GM23338 (cell line): ENCODE measurements around the gene OTOR. TPM values are rescaled to one million over a fixed set of nuclear protein-coding genes. Genes with fewer than 3 reads are reported as not detected.

Experiments
- ATAC-seq: fragments of 200-7000 bp; cut with Tn5 transposase; 3 replicates; pipeline ENCODE4 v1.9.1; 2020
- DNase-seq: peaks from one replicate; pipeline ENCODE4 v3.0.0-alpha.2; 2015; ENCODE audit warnings: low spot score
- H2AFZ ChIP-seq: fragments of 200-600 bp; sonication (generic); 2 replicates; pipeline ENCODE4 v1.8.0; 2016; ENCODE audit warnings: antibody characterized with exemption, mild to moderate bottlenecking, moderate library complexity
- H3F3A ChIP-seq: fragments of 200-600 bp; sonication (generic); replicated peaks from 2 replicates; pipeline ENCODE4 v1.8.0; 2017; ENCODE audit warnings: antibody characterized with exemption, mixed run types, low read depth
- H3K27ac ChIP-seq: fragments of 200-600 bp; sonication (generic); 2 replicates; pipeline ENCODE4 v1.6.1; 2016; ENCODE audit warnings: low read depth
- H3K27me3 ChIP-seq: fragments of 200-600 bp; sonication (generic); 2 replicates; pipeline ENCODE4 v1.8.0; 2016; ENCODE audit warnings: mild to moderate bottlenecking, mixed run types, moderate library complexity; ENCODE audit not compliant: insufficient read depth
- H3K36me3 ChIP-seq: fragments of 200-600 bp; sonication (generic); 2 replicates; pipeline ENCODE4 v1.8.0; 2016; ENCODE audit warnings: mild to moderate bottlenecking; ENCODE audit not compliant: insufficient read depth
- H3K4me1 ChIP-seq: fragments of 200-600 bp; sonication (generic); 2 replicates; pipeline ENCODE4 v1.8.0; 2016; ENCODE audit warnings: mild to moderate bottlenecking, moderate library complexity; ENCODE audit not compliant: insufficient read depth
- H3K4me2 ChIP-seq: fragments of 200-600 bp; sonication (generic); 2 replicates; pipeline ENCODE4 v1.7.1; 2017; ENCODE audit warnings: mixed run types
- H3K4me3 ChIP-seq: fragments of 200-600 bp; sonication (generic); 2 replicates; pipeline ENCODE4 v1.6.1; 2016; ENCODE audit warnings: mixed run types
- H3K79me2 ChIP-seq: fragments of 200-600 bp; sonication (generic); replicated peaks from 2 replicates; pipeline ENCODE4 v1.8.0; 2017; ENCODE audit warnings: mild to moderate bottlenecking; ENCODE audit not compliant: insufficient read depth
- H3K9me2 ChIP-seq: fragments of 200-600 bp; sonication (generic); 2 replicates; pipeline ENCODE4 v1.8.0; 2017; ENCODE audit not compliant: insufficient read depth
- H4K20me1 ChIP-seq: fragments of 200-600 bp; sonication (generic); replicated peaks from 2 replicates; pipeline ENCODE4 v1.8.0; 2017; ENCODE audit warnings: mild to moderate bottlenecking; ENCODE audit not compliant: insufficient read depth
- H3K27ac Mint-ChIP-seq: 2 replicates; pipeline ENCODE4 v1.8.0; 2020; ENCODE audit warnings: inconsistent platforms, mild to moderate bottlenecking, moderate library complexity, mixed read lengths
- H3K27me3 Mint-ChIP-seq: 3 replicates; pipeline ENCODE4 v1.8.0; 2022; ENCODE audit warnings: low read depth, mild to moderate bottlenecking, moderate library complexity, mixed read lengths, inconsistent platforms; ENCODE audit not compliant: insufficient read depth, poor library complexity
- H3K36me3 Mint-ChIP-seq: 3 replicates; pipeline ENCODE4 v1.8.0; 2021; ENCODE audit warnings: low read depth, mild to moderate bottlenecking, inconsistent platforms, moderate library complexity, mixed read lengths
- H3K4me1 Mint-ChIP-seq: 3 replicates; pipeline ENCODE4 v1.8.0; 2020; ENCODE audit warnings: mild to moderate bottlenecking, inconsistent platforms, mixed read lengths
- H3K4me3 Mint-ChIP-seq: 3 replicates; pipeline ENCODE4 v1.8.0; 2021; ENCODE audit warnings: moderate library complexity, mild to moderate bottlenecking, inconsistent platforms, mixed read lengths
- H3K9me3 Mint-ChIP-seq: 3 replicates; pipeline ENCODE4 v1.8.0; 2020; ENCODE audit warnings: moderate library complexity, mild to moderate bottlenecking, inconsistent platforms, mixed read lengths
- CREB1 ChIP-seq: fragments of 250-450 bp; sonication (Bioruptor Pico); IDR thresholded peaks from 2 replicates; pipeline ENCODE4 v1.5.0; 2020; ENCODE audit warnings: low read depth, mild to moderate bottlenecking, moderate library complexity
- EZH2 ChIP-seq: fragments of 200-600 bp; sonication (generic); IDR thresholded peaks from one replicate; pipeline ENCODE4 v1.8.0; 2017; ENCODE audit warnings: antibody characterized with exemption, mild to moderate bottlenecking, low read depth; ENCODE audit not compliant: unreplicated experiment
- STAT1 ChIP-seq: IDR thresholded peaks from one replicate; pipeline ENCODE4 v1.6.1; 2016; ENCODE audit warnings: antibody characterized with exemption; ENCODE audit not compliant: unreplicated experiment
- ZNF114 ChIP-seq: fragments of 250-450 bp; sonication (Bioruptor Pico); IDR thresholded peaks from 2 replicates; pipeline ENCODE4 v1.5.0; 2020; ENCODE audit warnings: mild to moderate bottlenecking, moderate library complexity
- polyA plus RNA-seq: library from polyadenylated mRNA; unstranded; fragments of >200 nt; fragmentation: Nextera tagmentation; extraction: Ambion mirVana; gene quantifications from 2 replicates; pipeline ENCODE4 v1.2.1, GENCODE V29; 2016
- total RNA-seq: library from RNA; depleted of rRNA; stranded (reverse); fragments of >200 nt; shearing (Covaris generic); gene quantifications from 2 replicates; pipeline ENCODE4 v1.2.3, GENCODE V29; 2014
- TF ChIP-seq, protein P1 (sequence below), 2 experiments: fragments of 200-600 bp in 1 of 2; sonication (generic) in 1 of 2; conservative IDR thresholded peaks; 2 replicates each; pipeline versions ENCODE4 v1.5.1 to v1.6.1; 2016 to 2017; ENCODE audit warnings: antibody characterized with exemption in 2 of 2, low read depth in 2 of 2, mild to moderate bottlenecking in 2 of 2, moderate library complexity in 1 of 2
- TF ChIP-seq, protein P2 (sequence below): IDR thresholded peaks from one replicate; pipeline ENCODE4 v1.6.1; 2018; ENCODE audit warnings: antibody characterized with exemption; ENCODE audit not compliant: unreplicated experiment
- TF ChIP-seq, protein P3 (sequence below): IDR thresholded peaks from 2 replicates; pipeline ENCODE4 v1.6.1; 2016; ENCODE audit warnings: antibody characterized with exemption
- TF ChIP-seq, protein P4 (sequence below): fragments of 250-450 bp; sonication (Bioruptor Pico); IDR thresholded peaks from 2 replicates; pipeline ENCODE4 v1.5.0; 2020; ENCODE audit warnings: mild to moderate bottlenecking, moderate library complexity

The OTOR gene
- total and polyA plus RNA-seq, 2 experiments from 2014 or later, result not detected

DNA sequence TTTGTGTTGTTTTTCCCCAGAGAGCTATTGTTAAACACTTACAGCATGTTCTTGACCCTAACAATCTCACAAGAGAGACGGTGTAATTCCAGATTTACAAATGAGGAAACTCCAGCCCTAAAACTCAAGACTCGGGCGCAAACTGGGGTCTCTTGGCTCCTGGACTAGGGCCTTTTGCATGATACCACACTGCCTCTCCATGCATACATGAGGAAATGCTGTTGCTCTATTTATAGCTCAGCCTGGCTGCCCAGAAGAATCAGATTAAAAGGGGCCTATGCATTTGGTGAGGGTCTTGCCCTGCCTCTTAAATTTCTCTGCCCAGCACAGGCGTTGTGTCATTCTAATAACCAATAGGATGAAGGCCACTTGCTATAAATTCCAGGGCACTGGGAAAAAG, 48.9 kb upstream of the OTOR start:
- Mint-ChIP-seq H3K36me3 (no peaks in the 10 kb centered on the region), H3K27ac (peak overlapping the region; percentile 70), H3K4me1 (no peaks in the 10 kb centered on the region), H3K27me3 (no peaks in the 10 kb centered on the region), H3K4me3 (no peak overlapping the region), H3K9me3 (no peaks in the 10 kb centered on the region)
- Histone ChIP-seq H3F3A (no peaks in the 10 kb centered on the region), H3K36me3 (no peaks in the 10 kb centered on the region), H3K27ac (no peak overlapping the region), H3K27me3 (no peaks in the 10 kb centered on the region), H3K4me2 (no peak overlapping the region), H3K4me1 (no peaks in the 10 kb centered on the region), H3K79me2 (no peaks in the 10 kb centered on the region), H2AFZ (no peak overlapping the region), H3K4me3 (no peak overlapping the region), H3K9me2 (no peaks in the 10 kb centered on the region), H4K20me1 (no peaks in the 10 kb centered on the region)
- TF ChIP-seq, protein P1, sequence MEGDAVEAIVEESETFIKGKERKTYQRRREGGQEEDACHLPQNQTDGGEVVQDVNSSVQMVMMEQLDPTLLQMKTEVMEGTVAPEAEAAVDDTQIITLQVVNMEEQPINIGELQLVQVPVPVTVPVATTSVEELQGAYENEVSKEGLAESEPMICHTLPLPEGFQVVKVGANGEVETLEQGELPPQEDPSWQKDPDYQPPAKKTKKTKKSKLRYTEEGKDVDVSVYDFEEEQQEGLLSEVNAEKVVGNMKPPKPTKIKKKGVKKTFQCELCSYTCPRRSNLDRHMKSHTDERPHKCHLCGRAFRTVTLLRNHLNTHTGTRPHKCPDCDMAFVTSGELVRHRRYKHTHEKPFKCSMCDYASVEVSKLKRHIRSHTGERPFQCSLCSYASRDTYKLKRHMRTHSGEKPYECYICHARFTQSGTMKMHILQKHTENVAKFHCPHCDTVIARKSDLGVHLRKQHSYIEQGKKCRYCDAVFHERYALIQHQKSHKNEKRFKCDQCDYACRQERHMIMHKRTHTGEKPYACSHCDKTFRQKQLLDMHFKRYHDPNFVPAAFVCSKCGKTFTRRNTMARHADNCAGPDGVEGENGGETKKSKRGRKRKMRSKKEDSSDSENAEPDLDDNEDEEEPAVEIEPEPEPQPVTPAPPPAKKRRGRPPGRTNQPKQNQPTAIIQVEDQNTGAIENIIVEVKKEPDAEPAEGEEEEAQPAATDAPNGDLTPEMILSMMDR (conservative IDR thresholded peaks at IDR 0.05; ENCODE audit: low read depth in 2 of 2), result peak in 1 of 2 experiments; percentile 49; a peak in 3 of 4 replicates
- TF ChIP-seq, protein P2, sequence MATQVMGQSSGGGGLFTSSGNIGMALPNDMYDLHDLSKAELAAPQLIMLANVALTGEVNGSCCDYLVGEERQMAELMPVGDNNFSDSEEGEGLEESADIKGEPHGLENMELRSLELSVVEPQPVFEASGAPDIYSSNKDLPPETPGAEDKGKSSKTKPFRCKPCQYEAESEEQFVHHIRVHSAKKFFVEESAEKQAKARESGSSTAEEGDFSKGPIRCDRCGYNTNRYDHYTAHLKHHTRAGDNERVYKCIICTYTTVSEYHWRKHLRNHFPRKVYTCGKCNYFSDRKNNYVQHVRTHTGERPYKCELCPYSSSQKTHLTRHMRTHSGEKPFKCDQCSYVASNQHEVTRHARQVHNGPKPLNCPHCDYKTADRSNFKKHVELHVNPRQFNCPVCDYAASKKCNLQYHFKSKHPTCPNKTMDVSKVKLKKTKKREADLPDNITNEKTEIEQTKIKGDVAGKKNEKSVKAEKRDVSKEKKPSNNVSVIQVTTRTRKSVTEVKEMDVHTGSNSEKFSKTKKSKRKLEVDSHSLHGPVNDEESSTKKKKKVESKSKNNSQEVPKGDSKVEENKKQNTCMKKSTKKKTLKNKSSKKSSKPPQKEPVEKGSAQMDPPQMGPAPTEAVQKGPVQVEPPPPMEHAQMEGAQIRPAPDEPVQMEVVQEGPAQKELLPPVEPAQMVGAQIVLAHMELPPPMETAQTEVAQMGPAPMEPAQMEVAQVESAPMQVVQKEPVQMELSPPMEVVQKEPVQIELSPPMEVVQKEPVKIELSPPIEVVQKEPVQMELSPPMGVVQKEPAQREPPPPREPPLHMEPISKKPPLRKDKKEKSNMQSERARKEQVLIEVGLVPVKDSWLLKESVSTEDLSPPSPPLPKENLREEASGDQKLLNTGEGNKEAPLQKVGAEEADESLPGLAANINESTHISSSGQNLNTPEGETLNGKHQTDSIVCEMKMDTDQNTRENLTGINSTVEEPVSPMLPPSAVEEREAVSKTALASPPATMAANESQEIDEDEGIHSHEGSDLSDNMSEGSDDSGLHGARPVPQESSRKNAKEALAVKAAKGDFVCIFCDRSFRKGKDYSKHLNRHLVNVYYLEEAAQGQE, result no peak
- TF ChIP-seq EZH2 (no peak), STAT1 (no peak), ZNF114 (CRISPR knock-in tag) (no peak)
- TF ChIP-seq, protein P3, sequence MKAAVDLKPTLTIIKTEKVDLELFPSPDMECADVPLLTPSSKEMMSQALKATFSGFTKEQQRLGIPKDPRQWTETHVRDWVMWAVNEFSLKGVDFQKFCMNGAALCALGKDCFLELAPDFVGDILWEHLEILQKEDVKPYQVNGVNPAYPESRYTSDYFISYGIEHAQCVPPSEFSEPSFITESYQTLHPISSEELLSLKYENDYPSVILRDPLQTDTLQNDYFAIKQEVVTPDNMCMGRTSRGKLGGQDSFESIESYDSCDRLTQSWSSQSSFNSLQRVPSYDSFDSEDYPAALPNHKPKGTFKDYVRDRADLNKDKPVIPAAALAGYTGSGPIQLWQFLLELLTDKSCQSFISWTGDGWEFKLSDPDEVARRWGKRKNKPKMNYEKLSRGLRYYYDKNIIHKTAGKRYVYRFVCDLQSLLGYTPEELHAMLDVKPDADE, result no peak
- ATAC-seq (no peak), DNase-seq (peak; percentile 12)

DNA sequence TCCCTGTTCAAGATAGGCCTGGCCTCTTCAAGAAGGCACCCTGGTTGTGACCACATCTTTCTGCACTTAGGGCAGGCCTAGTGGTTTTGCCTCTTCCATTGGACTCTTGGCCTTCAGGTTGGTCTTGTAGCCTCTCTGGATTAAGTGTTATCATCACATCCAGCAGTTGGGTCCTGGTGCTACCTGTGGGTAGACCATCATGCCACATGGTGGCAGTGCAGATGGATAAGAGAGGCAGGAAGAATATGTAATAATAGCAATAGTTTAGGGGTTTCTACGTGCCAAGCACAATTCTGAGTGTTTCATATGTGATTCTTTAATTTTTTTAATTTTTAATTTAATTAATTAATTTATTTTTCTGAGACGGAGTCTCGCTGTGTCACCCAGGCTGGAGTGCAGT, 46.9 kb upstream of the OTOR start:
- H3K4me3 ChIP-seq, result no peak overlapping the region
- ATAC-seq (peak; percentile 82), DNase-seq (peak; percentile 51)
- H3K36me3 ChIP-seq, result no peaks in the 10 kb centered on the region
- H4K20me1 ChIP-seq, result no peaks in the 10 kb centered on the region
- H3K9me2 ChIP-seq, result no peaks in the 10 kb centered on the region
- peak overlapping the region; percentile 39; the same call in 1 of the 2 replicates for H2AFZ ChIP-seq
- H3K27ac Mint-ChIP-seq, result no peak overlapping the region
- H3K4me3 Mint-ChIP-seq, result no peak overlapping the region
- H3K4me1 ChIP-seq, result no peaks in the 10 kb centered on the region
- no peak overlapping the region for H3K4me2 ChIP-seq
- H3K27ac ChIP-seq, result no peak overlapping the region
- peaks cover 12% of the 10 kb centered on the region for H3K36me3 Mint-ChIP-seq
- H3F3A ChIP-seq, result no peaks in the 10 kb centered on the region
- H3K79me2 ChIP-seq, result no peaks in the 10 kb centered on the region
- H3K27me3 Mint-ChIP-seq, result no peaks in the 10 kb centered on the region
- H3K9me3 Mint-ChIP-seq, result peaks cover 17% of the 10 kb centered on the region
- H3K4me1 Mint-ChIP-seq, result no peaks in the 10 kb centered on the region
- H3K27me3 ChIP-seq, result no peaks in the 10 kb centered on the region
- TF ChIP-seq, protein P4, sequence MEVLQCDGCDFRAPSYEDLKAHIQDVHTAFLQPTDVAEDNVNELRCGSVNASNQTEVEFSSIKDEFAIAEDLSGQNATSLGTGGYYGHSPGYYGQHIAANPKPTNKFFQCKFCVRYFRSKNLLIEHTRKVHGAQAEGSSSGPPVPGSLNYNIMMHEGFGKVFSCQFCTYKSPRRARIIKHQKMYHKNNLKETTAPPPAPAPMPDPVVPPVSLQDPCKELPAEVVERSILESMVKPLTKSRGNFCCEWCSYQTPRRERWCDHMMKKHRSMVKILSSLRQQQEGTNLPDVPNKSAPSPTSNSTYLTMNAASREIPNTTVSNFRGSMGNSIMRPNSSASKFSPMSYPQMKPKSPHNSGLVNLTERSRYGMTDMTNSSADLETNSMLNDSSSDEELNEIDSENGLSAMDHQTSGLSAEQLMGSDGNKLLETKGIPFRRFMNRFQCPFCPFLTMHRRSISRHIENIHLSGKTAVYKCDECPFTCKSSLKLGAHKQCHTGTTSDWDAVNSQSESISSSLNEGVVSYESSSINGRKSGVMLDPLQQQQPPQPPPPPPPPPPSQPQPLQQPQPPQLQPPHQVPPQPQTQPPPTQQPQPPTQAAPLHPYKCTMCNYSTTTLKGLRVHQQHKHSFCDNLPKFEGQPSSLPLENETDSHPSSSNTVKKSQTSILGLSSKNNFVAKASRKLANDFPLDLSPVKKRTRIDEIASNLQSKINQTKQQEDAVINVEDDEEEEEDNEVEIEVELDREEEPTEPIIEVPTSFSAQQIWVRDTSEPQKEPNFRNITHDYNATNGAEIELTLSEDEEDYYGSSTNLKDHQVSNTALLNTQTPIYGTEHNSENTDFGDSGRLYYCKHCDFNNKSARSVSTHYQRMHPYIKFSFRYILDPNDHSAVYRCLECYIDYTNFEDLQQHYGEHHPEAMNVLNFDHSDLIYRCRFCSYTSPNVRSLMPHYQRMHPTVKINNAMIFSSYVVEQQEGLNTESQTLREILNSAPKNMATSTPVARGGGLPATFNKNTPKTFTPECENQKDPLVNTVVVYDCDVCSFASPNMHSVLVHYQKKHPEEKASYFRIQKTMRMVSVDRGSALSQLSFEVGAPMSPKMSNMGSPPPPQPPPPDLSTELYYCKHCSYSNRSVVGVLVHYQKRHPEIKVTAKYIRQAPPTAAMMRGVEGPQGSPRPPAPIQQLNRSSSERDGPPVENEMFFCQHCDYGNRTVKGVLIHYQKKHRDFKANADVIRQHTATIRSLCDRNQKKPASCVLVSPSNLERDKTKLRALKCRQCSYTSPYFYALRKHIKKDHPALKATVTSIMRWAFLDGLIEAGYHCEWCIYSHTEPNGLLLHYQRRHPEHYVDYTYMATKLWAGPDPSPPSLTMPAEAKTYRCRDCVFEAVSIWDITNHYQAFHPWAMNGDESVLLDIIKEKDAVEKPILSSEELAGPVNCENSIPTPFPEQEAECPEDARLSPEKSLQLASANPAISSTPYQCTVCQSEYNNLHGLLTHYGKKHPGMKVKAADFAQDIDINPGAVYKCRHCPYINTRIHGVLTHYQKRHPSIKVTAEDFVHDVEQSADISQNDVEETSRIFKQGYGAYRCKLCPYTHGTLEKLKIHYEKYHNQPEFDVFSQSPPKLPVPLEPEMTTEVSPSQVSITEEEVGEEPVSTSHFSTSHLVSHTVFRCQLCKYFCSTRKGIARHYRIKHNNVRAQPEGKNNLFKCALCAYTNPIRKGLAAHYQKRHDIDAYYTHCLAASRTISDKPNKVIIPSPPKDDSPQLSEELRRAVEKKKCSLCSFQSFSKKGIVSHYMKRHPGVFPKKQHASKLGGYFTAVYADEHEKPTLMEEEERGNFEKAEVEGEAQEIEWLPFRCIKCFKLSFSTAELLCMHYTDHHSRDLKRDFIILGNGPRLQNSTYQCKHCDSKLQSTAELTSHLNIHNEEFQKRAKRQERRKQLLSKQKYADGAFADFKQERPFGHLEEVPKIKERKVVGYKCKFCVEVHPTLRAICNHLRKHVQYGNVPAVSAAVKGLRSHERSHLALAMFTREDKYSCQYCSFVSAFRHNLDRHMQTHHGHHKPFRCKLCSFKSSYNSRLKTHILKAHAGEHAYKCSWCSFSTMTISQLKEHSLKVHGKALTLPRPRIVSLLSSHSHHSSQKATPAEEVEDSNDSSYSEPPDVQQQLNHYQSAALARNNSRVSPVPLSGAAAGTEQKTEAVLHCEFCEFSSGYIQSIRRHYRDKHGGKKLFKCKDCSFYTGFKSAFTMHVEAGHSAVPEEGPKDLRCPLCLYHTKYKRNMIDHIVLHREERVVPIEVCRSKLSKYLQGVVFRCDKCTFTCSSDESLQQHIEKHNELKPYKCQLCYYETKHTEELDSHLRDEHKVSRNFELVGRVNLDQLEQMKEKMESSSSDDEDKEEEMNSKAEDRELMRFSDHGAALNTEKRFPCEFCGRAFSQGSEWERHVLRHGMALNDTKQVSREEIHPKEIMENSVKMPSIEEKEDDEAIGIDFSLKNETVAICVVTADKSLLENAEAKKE (CRISPR knock-in tag), result no peak
- no peak for TF ChIP-seq CREB1 (CRISPR knock-in tag)
